Loucy (cell line): ENCODE measurements around the gene CD209.

Experiments
- H2AFZ ChIP-seq: fragments of 200-600 bp; sonication (generic); 2 replicates; pipeline ENCODE4 v1.6.0; 2016; ENCODE audit warnings: antibody characterized with exemption, mild to moderate bottlenecking, low read length, moderate library complexity
- H3F3A ChIP-seq: fragments of 200-600 bp; 2 replicates; pipeline ENCODE4 v1.6.0; 2016; ENCODE audit warnings: antibody characterized with exemption, low read depth, mild to moderate bottlenecking
- H3K27me3 ChIP-seq: fragments of 200-600 bp; sonication (generic); 2 replicates; pipeline ENCODE4 v1.6.1; 2014; ENCODE audit warnings: low read length, mild to moderate bottlenecking; ENCODE audit not compliant: insufficient read depth, poor library complexity, severe bottlenecking
- H3K36me3 ChIP-seq: fragments of 200-600 bp; sonication (generic); 2 replicates; pipeline ENCODE4 v1.6.1; 2016; ENCODE audit warnings: low read length; ENCODE audit not compliant: insufficient read depth
- H3K4me1 ChIP-seq: fragments of 200-600 bp; sonication (generic); 2 replicates; pipeline ENCODE4 v1.5.1; 2014; ENCODE audit warnings: low read length, mild to moderate bottlenecking; ENCODE audit not compliant: insufficient read depth, poor library complexity, severe bottlenecking
- H3K4me2 ChIP-seq: fragments of 200-600 bp; sonication (generic); 2 replicates; pipeline ENCODE4 v1.6.0; 2014; ENCODE audit warnings: antibody characterized with exemption, low read length, low read depth, mild to moderate bottlenecking; ENCODE audit not compliant: poor library complexity, severe bottlenecking
- H3K4me3 ChIP-seq: fragments of 200-600 bp; sonication (generic); 2 replicates; pipeline ENCODE4 v1.5.1; 2014; ENCODE audit warnings: low read length, mild to moderate bottlenecking, mixed read lengths; ENCODE audit not compliant: poor library complexity, severe bottlenecking
- H3K79me2 ChIP-seq: fragments of 200-600 bp; sonication (generic); 2 replicates; pipeline ENCODE4 v1.6.1; 2014; ENCODE audit warnings: low read length; ENCODE audit not compliant: insufficient read depth
- H3K9ac ChIP-seq: fragments of 200-600 bp; sonication (generic); 2 replicates; pipeline ENCODE4 v1.6.0; 2014; ENCODE audit warnings: mild to moderate bottlenecking, low read depth, low read length, moderate library complexity; ENCODE audit not compliant: poor library complexity, severe bottlenecking
- H3K9me2 ChIP-seq: fragments of 200-600 bp; sonication (generic); replicated peaks from 2 replicates; pipeline ENCODE4 v1.6.1; 2016; ENCODE audit warnings: low read depth, low read length, mixed read lengths
- H3K9me3 ChIP-seq: fragments of 200-600 bp; sonication (generic); 2 replicates; pipeline ENCODE4 v1.6.1; 2014; ENCODE audit warnings: mild to moderate bottlenecking, antibody characterized with exemption, low read length, low read depth; ENCODE audit not compliant: insufficient read depth
- H4K20me1 ChIP-seq: fragments of 200-600 bp; sonication (generic); 2 replicates; pipeline ENCODE4 v1.6.0; 2014; ENCODE audit warnings: antibody characterized with exemption, low read length, mild to moderate bottlenecking; ENCODE audit not compliant: insufficient read depth, poor library complexity, severe bottlenecking
- CTCF ChIP-seq: fragments of 200-600 bp; sonication (generic); conservative IDR thresholded peaks from 2 replicates; pipeline ENCODE4 v1.5.1; 2014; ENCODE audit warnings: mild to moderate bottlenecking, antibody characterized with exemption, low read length
- EZH2phosphoT487 ChIP-seq: fragments of 200-600 bp; IDR thresholded peaks from 2 replicates; pipeline ENCODE4 v1.6.1; 2018; ENCODE audit warnings: antibody characterized with exemption, mild to moderate bottlenecking, moderate library complexity, borderline replicate concordance

CD209 gene

DNA sequence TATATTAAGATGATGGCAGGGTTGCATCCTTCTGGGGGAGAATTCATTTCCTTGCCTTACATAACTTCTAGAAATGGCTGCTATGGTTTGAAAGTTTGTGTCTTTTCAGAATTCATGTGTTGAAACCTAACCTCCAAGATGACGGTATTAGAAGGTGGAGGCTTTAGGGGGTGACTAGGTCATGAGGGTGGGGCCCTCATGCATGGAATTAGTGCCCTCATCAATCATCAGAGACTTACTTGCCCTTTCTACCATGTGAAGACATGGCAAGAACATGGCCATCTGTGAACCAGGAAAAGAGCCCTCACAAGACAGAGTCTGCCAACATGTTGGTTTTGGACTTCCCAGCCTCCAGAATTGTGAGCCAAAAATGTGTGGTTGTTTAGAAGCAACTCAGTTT lies 30.6 kb downstream of the CD209 start:
- H4K20me1 ChIP-seq: no peaks in the 10 kb centered on the region
- TF ChIP-seq CTCF (no peak), EZH2phosphoT487 (no peak)
- H3K9me3 ChIP-seq: no peaks in the 10 kb centered on the region
- no peaks in the 10 kb centered on the region for H3K4me1 ChIP-seq
- H3K9me2 ChIP-seq: no peaks in the 10 kb centered on the region
- no peaks in the 10 kb centered on the region for H3F3A ChIP-seq
- H3K27me3 ChIP-seq: no peaks in the 10 kb centered on the region
- no peak overlapping the region for H3K4me2 ChIP-seq
- H3K36me3 ChIP-seq: no peaks in the 10 kb centered on the region
- no peak overlapping the region for H3K4me3 ChIP-seq
- H3K79me2 ChIP-seq: no peaks in the 10 kb centered on the region
- no peak overlapping the region for H3K9ac ChIP-seq
- no peak overlapping the region for H2AFZ ChIP-seq

DNA sequence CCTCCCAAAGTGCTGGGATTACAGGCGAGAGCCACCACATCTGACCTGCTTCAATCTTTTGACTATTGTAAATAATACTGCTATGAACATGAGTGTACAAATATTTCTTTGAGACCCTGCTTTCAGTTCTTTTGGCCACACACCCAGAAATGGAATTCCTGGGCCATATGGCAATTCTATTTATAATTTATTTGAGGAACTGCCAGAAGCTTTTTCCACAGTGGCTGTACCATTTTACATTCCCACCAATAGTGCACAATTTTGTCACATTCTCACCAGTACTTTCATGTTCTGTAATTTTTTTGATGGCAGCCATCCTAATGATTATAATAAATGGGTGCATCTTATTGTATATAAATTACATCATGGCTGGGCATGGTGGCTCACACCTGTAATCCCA lies 31.7 kb downstream of the CD209 start:
- Histone ChIP-seq H3K4me3 (no peak overlapping the region), H3K9me3 (no peaks in the 10 kb centered on the region), H3K36me3 (no peaks in the 10 kb centered on the region), H3K27me3 (no peaks in the 10 kb centered on the region), H4K20me1 (no peaks in the 10 kb centered on the region), H3K9ac (no peak overlapping the region), H3K4me1 (no peaks in the 10 kb centered on the region), H3K4me2 (no peak overlapping the region), H3K9me2 (no peaks in the 10 kb centered on the region), H3F3A (no peaks in the 10 kb centered on the region), H2AFZ (no peak overlapping the region), H3K79me2 (no peaks in the 10 kb centered on the region)
- TF ChIP-seq CTCF (no peak), EZH2phosphoT487 (no peak)

GRCh38 chr19:7710616-7711015 lies 36.7 kb downstream of the CD209 start:
- Histone ChIP-seq H3K27me3 (no peaks in the 10 kb centered on the region), H3K4me2 (no peak overlapping the region), H3K9me3 (no peaks in the 10 kb centered on the region), H3K4me1 (no peaks in the 10 kb centered on the region), H3K79me2 (no peaks in the 10 kb centered on the region), H3K36me3 (no peaks in the 10 kb centered on the region), H4K20me1 (no peaks in the 10 kb centered on the region), H3F3A (no peaks in the 10 kb centered on the region), H2AFZ (no peak overlapping the region), H3K9me2 (no peaks in the 10 kb centered on the region), H3K4me3 (no peak overlapping the region), H3K9ac (no peak overlapping the region)
- TF ChIP-seq EZH2phosphoT487 (no peak), CTCF (no peak)
